ENCODE measurements around the gene PLPP6.

The PLPP6 gene

DNA sequence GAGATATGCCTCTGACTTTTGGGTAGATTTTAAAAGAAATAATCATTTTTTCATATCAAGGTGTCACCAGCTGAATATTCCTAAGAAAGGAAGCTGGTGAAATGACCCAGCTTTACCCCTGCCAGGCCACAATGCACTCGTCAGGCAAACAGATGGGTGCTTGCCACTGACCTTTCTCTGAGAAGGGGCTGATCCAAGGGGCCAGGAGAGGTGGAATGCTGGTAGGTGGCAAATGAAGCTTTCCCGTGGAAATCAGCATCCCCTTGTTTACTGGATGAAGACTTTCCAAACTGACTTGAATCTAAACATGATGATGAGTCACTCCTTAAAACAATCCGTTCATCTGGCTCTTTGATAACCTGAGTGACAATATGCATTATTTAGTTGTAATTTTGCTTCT, 44.3 kb upstream of the PLPP6 start:
- Histone ChIP-seq H3K4me2 (ENCODE audit: low read length) (no peak overlapping the region), H3K79me2 (ENCODE audit: low read length) (no peaks in the 10 kb centered on the region), H3K4me1 (ENCODE audit: low read length) (no peaks in the 10 kb centered on the region), H3K27ac (ENCODE audit: low read length) (no peak overlapping the region), H2AFZ (ENCODE audit: low read depth, low read length) (no peak overlapping the region), H3K27me3 (ENCODE audit: low read depth, low read length) (peaks cover 5% of the 10 kb centered on the region; the same call in 1 of the 2 replicates), H3K9ac (ENCODE audit: low read length) (no peak overlapping the region), H3K36me3 (replicated peaks; ENCODE audit: low read depth, low read length) (no peaks in the 10 kb centered on the region), H4K20me1 (ENCODE audit: insufficient read depth, low read length) (no peaks in the 10 kb centered on the region), H3K4me3 (ENCODE audit: low read length) (no peak overlapping the region), H3K9me3 (ENCODE audit: insufficient read depth, low read length) (no peaks in the 10 kb centered on the region)
- TF ChIP-seq EZH2phosphoT487 (IDR thresholded peaks at IDR 0.05; ENCODE audit: low read depth): no peak
- TF ChIP-seq, protein P1, sequence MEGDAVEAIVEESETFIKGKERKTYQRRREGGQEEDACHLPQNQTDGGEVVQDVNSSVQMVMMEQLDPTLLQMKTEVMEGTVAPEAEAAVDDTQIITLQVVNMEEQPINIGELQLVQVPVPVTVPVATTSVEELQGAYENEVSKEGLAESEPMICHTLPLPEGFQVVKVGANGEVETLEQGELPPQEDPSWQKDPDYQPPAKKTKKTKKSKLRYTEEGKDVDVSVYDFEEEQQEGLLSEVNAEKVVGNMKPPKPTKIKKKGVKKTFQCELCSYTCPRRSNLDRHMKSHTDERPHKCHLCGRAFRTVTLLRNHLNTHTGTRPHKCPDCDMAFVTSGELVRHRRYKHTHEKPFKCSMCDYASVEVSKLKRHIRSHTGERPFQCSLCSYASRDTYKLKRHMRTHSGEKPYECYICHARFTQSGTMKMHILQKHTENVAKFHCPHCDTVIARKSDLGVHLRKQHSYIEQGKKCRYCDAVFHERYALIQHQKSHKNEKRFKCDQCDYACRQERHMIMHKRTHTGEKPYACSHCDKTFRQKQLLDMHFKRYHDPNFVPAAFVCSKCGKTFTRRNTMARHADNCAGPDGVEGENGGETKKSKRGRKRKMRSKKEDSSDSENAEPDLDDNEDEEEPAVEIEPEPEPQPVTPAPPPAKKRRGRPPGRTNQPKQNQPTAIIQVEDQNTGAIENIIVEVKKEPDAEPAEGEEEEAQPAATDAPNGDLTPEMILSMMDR (IDR thresholded peaks at IDR 0.05; ENCODE audit: low read depth, low read length): no peak

DNA sequence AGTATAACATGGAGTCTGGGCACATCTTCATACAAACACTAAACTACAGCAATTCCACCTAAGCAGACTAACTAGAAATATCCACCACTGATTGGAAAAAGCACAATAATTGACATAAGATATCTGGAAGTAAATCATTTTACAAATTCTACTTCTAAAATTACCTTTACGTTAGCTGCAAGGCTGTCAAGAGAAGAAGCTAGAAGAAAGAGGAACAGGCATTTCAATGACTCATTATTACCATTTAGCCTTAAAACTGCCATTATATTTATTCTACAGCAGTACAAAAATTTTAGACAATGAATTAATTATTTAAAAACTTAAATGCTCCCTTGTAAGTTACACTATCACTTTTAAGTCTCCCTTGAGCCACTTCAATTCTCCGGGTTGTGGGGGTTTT, 43.4 kb upstream of the PLPP6 start:
- Histone ChIP-seq H3K4me2 (ENCODE audit: low read length) (no peak overlapping the region), H3K36me3 (replicated peaks; ENCODE audit: low read depth, low read length) (no peaks in the 10 kb centered on the region), H3K9me3 (ENCODE audit: insufficient read depth, low read length) (no peaks in the 10 kb centered on the region), H2AFZ (ENCODE audit: low read depth, low read length) (no peak overlapping the region), H3K4me1 (ENCODE audit: low read length) (no peaks in the 10 kb centered on the region), H3K27me3 (ENCODE audit: low read depth, low read length) (peaks cover 5% of the 10 kb centered on the region; the same call in 1 of the 2 replicates), H3K4me3 (ENCODE audit: low read length) (no peak overlapping the region), H3K27ac (ENCODE audit: low read length) (no peak overlapping the region), H3K9ac (ENCODE audit: low read length) (no peak overlapping the region), H4K20me1 (ENCODE audit: insufficient read depth, low read length) (no peaks in the 10 kb centered on the region), H3K79me2 (ENCODE audit: low read length) (no peaks in the 10 kb centered on the region)
- TF ChIP-seq EZH2phosphoT487 (IDR thresholded peaks at IDR 0.05; ENCODE audit: low read depth): no peak
- TF ChIP-seq, protein P1 (IDR thresholded peaks at IDR 0.05; ENCODE audit: low read depth, low read length): no peak

DNA sequence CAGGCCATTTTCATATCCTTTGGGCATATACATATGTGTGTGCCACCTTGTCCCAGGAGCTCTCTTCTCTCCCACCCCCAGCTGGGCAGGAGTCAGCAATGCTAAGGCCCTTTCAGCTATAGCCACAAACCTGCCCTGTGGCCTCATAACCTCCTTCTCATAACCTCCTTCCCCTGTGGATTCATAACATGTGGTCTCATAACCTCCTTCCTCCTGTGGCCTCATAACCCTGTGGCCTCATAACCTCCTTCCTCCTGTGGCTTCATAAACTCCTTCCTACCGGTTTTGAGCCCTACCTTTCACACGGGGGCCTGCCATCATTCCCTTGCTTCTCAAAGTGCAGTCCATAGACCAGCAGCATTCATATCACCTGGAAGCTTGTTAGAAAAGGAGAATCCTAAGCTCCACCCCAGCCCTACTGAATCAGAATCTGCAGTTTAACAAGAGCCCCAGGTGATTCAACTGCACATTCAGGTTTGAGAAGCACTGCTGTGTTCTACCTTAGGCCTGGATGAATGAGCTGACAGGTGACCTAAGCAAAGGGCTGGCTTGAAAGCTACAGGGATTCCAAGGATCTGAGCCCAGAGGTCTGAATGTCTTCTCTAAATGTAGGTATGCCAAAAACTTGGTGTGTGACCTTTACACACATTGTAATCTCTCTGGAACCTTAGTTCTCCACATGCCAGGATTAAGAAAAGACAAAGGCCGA, 41.9 kb upstream of the PLPP6 start:
- Histone ChIP-seq H3K9ac (ENCODE audit: low read length) (no peak overlapping the region), H3K4me3 (ENCODE audit: low read length) (no peak overlapping the region), H3K36me3 (replicated peaks; ENCODE audit: low read depth, low read length) (no peaks in the 10 kb centered on the region), H3K9me3 (ENCODE audit: insufficient read depth, low read length) (no peaks in the 10 kb centered on the region), H3K4me2 (ENCODE audit: low read length) (no peak overlapping the region), H3K27ac (ENCODE audit: low read length) (no peak overlapping the region), H3K79me2 (ENCODE audit: low read length) (no peaks in the 10 kb centered on the region), H4K20me1 (ENCODE audit: insufficient read depth, low read length) (no peaks in the 10 kb centered on the region), H3K4me1 (ENCODE audit: low read length) (no peaks in the 10 kb centered on the region), H3K27me3 (ENCODE audit: low read depth, low read length) (no peaks in the 10 kb centered on the region), H2AFZ (ENCODE audit: low read depth, low read length) (no peak overlapping the region)
- no peak for TF ChIP-seq EZH2phosphoT487 (IDR thresholded peaks at IDR 0.05; ENCODE audit: low read depth)
- TF ChIP-seq, protein P1 (IDR thresholded peaks at IDR 0.05; ENCODE audit: low read depth, low read length): no peak

DNA sequence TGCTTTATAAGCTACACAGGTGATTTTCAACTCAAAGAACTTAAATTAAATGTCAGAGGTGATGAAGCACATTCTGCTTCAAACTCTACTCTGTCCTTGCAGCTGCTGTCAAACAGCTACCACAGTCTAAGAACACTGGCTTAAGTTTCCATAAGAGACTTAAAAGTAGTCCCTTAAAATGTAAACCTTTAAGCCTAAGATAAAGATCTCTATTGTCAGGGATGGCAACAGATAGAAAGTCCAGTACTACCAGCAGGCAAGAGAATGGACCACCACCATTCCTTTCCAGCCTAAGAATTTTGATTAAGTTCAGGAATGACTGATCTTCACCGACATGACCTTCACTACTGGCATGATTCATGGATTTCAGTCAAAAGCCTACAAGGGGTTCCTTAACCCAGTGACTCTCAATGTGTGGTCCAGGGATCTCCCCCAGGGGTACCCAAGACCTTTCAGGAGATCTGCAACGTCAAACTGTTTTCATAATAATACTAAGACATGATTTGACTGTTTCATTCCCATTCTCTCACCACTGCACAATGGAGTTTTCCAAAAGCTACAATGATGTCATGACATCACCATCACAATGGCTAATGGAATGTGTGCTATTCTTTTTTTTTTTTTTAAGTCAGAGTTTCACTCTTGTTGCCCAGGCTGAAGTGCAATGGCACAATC, 41.1 kb upstream of the PLPP6 start:
- Histone ChIP-seq H3K4me1 (ENCODE audit: low read length) (no peaks in the 10 kb centered on the region), H3K9ac (ENCODE audit: low read length) (no peak overlapping the region)

More for the DNA sequence above, 41.1 kb upstream of the PLPP6 start:
- no peak for TF ChIP-seq EZH2phosphoT487 (IDR thresholded peaks at IDR 0.05; ENCODE audit: low read depth)
- TF ChIP-seq, protein P1 (IDR thresholded peaks at IDR 0.05; ENCODE audit: low read depth, low read length): no peak
- no peaks in the 10 kb centered on the region for H3K79me2 ChIP-seq (ENCODE audit: low read length)
- H3K9me3 ChIP-seq (ENCODE audit: insufficient read depth, low read length): no peaks in the 10 kb centered on the region
- no peak overlapping the region for H3K4me3 ChIP-seq (ENCODE audit: low read length)
- H3K27ac ChIP-seq (ENCODE audit: low read length): no peak overlapping the region
- no peak overlapping the region for H2AFZ ChIP-seq (ENCODE audit: low read depth, low read length)
- no peaks in the 10 kb centered on the region for H3K36me3 ChIP-seq (replicated peaks; ENCODE audit: low read depth, low read length)
- H3K27me3 ChIP-seq (ENCODE audit: low read depth, low read length): no peaks in the 10 kb centered on the region
- no peaks in the 10 kb centered on the region for H4K20me1 ChIP-seq (ENCODE audit: insufficient read depth, low read length)
- no peak overlapping the region for H3K4me2 ChIP-seq (ENCODE audit: low read length)

All from OCI-LY3 (cell line).